ENCODE data around the gene EDARADD. TPM values are rescaled to one million over a fixed set of nuclear protein-coding genes. Genes with fewer than 3 reads are reported as not detected.

The EDARADD gene
- 2.9 to 3.8 TPM (median 3.3 TPM) in 5 replicates for total RNA-seq (2022; extraction: Qiagen RNA extraction)

DNA sequence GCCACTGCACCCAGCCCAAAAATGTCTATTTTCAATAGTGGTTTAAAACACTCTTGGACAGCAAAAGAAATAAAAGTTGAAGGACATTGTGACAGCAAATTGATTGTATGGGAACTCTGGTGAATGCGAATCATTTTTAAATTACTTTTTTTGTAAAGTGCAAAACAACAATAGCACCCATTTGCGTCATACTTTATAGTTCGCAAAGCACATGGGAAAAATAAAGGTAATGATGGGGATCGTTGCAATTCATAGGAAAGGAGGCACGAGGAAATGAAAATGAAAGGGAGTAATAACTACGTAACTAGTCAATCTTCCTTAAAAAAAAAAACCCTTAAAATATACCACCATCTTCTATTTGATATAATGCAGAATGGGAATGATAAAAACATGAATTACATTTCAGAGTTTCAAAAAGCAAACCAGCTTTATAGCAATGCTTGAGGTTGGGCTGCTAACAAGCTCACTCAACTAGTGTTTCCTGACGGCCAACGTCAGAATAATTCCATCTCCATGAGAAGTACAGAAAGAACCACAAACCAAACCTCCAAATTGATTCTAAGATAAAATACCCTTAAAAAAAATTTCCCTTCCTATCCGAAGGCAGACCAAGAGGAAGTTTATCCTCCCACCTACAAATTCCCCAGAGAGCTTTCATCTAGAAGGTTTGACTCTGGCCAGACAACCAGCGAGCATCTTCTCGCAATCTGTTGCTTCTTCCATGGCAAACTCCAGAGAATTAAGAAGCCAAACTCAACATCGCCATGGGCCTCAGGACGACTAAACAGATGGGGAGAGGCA, at the start of gene EDARADD:
Gene EDARADD (plus strand): TSS at position 606 of the 801 bp plus-strand sequence. CDS start 159 bp downstream, at position 765.

DNA sequence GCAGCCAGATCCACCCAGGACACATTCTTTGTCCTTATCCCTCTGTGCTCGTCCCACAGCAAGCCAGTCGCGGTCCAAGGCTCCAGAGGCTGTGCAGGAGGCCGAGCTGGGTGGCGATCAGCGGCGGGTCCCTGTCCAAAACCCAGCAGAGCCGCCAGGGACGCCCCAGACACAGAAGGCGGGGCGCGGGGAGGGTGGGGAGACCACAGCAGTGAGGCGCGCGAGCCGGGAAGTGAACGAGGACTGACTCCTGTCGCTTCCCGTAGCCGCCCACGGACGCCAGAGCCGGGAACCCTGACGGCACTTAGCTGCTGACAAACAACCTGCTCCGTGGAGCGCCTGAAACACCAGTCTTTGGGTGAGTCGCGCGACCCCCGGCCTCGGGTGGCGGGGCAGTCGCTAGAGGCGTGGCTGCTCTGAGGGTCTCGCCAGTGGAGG, 129.6 kb downstream of the EDARADD start, which contains the start of gene LGALS8:
Gene LGALS8 (plus strand): TSS at position 279 of the 438 bp plus-strand sequence. CDS start 2,089 bp downstream, outside the sequence.

Other genes starting within 250 kb of the EDARADD start
- 2.7 to 3.2 TPM (median 2.7 TPM) in 5 replicates for gene ERO1B, start 112.3 kb upstream of the EDARADD start, total RNA-seq (2022; extraction: Qiagen RNA extraction)
- gene LGALS8, start 129.7 kb downstream of the EDARADD start, total RNA-seq (2022; extraction: Qiagen RNA extraction) = 27.7 to 42.2 TPM (median 27.9 TPM) in 5 replicates
- gene HEATR1, start 210.2 kb downstream of the EDARADD start, total RNA-seq (2022; extraction: Qiagen RNA extraction) = 21.9 to 26.5 TPM (median 23.9 TPM) in 5 replicates